Measurements from ENCODE around the gene KLRF1.

The KLRF1 gene

DNA sequence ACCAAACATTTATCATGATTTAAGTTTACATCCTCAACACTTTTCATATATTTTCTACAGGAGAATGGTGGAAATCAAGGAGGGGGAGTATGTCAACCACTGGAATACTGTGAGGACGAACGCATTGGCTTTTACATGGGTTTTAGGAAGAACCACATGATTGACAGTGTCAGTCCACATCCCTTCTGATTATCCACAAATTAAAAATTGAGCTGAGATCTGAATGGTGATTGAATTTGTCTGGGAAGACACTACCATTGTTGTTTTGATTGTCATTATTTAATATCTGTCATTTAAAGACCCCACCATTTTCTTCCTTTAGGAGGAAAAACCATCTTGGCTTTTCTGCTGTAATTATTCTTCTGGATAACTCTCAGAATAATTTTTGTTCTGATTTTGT, 31.3 kb upstream of the KLRF1 start:
- TF ChIP-seq GATA1 (IDR thresholded peaks at IDR 0.05; ENCODE audit: low read depth, low read length) (no peak), POLR2A (IDR thresholded peaks at IDR 0.05; ENCODE audit: low read length) (no peak)
- no peak for DNase-seq

DNA sequence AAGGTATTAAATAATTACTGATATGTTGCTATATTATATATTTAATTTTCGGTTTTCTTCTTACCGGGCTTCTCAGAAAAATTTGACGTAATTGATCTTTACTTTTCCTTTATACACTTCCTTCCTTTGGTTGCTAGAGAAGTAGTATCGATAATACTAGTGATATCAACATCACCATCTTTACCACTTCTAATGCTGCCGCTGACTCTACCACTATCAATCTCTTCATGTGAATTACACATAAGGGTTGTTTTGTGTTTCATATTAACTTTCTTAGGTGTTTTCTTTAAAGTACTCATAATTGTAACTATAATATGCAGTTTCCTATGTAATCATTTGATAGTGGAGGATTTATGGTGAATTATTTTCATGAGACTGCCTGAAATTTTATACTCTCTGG, 30.9 kb upstream of the KLRF1 start:
- DNase-seq: no peak
- no peak for TF ChIP-seq GATA1 (IDR thresholded peaks at IDR 0.05; ENCODE audit: low read depth, low read length)
- no peak for TF ChIP-seq POLR2A (IDR thresholded peaks at IDR 0.05; ENCODE audit: low read length)

DNA sequence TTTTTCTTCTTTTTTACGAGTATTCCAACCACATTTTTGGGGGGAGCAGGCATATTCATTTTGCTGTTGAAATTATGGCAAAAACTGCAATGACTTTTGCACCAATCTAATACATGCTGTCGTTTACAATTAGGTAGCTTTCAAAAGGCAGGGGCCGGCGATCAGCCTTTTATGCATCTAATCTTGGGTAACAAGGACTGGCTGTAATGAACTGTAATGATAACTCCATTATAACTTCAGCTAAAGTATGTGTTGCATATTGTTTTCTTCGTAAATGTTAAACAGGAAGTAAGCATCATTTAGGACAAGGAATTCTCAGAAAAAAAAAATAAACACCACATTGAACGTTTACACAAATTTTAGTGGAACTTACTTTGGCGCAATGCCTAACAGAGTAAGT, 30.3 kb upstream of the KLRF1 start:
- no peak for DNase-seq
- TF ChIP-seq GATA1 (IDR thresholded peaks at IDR 0.05; ENCODE audit: low read depth, low read length) (no peak), POLR2A (IDR thresholded peaks at IDR 0.05; ENCODE audit: low read length) (no peak)

DNA sequence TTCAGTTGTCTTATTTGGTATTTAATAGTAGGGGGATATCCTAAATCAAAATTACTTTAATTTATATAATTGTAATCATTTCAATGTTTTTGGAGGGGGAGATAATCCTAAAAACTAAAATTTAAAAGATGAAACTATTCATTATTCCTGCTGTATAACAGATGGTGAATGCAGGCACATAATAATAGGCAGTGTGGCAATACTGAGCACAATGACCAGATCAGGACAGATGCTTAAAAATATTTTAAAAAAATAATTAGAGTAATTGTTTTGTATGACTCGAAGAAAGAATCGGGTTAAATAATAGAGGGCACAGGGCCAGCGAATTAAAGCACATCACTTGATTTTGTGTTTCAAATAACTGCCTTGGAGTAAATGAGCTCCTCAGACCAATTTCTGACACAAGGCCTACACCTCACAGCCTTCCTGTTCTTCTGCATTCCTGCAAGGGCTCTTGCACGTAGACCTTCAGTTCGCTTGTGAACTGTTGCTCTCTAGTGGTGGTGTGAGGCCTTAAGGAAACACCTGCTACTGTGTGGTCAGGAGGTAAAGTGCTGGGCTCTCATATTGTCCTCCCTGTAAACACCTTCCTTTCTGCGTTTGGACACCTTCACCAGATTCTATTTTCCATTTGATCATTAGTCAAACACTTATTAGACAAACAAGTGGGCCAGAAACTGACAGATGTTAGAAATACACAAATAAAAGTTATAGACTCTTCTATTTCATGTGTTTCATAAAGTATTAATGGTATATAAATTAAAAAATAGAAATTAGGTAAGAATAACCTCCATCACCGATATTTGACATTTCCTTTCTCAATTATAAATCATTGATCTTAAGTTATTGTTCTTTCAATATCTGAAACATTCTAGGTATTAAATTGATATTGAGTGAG, 29.3 kb upstream of the KLRF1 start:
- DNase-seq: peak; percentile 64 to 67
- TF ChIP-seq GATA1 (IDR thresholded peaks at IDR 0.05; ENCODE audit: low read depth, low read length): no peak
- TF ChIP-seq POLR2A (IDR thresholded peaks at IDR 0.05; ENCODE audit: low read length): no peak

DNA sequence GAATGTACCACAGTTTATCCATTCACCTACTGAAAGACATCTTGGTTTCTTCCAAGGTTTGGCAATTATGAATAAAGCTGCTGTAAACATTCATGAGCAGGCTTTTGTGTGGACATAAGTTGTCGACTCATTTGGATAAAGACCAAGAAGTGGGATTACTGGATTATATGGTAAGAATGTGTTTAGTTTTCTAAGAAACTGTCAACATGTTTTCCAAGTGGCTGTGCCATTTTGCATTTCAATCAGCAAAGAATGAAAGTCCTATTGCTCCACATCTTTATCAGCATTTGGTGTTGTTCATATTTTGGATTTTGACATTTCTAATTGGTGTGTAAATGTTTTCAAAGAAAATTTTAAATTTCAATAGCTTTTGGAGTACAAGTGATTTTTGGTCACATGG, 27.3 kb upstream of the KLRF1 start:
- TF ChIP-seq GATA1 (IDR thresholded peaks at IDR 0.05; ENCODE audit: low read depth, low read length): no peak
- TF ChIP-seq POLR2A (IDR thresholded peaks at IDR 0.05; ENCODE audit: low read length): no peak
- DNase-seq: no peak

DNA sequence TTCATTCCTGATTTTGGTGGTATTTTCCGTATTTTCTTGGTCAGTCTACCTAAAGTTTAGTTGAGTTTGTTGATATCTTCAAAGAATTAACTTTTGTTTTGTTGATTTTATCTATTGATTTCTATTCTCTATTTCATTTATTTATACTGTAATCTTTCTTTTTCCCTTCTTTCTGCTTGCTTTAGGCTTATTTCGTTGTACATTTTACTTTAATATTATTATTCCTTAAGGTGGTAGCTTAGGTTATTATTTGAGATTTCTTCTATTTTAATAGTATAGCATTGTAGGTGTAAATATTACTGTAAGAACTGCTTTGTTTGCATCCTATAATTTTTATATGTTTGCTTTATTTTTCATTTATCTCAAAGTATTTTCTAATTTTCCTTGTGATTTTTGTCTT, 21.4 kb upstream of the KLRF1 start:
- TF ChIP-seq GATA1 (IDR thresholded peaks at IDR 0.05; ENCODE audit: low read depth, low read length) (no peak), POLR2A (IDR thresholded peaks at IDR 0.05; ENCODE audit: low read length) (no peak)
- no peak for DNase-seq

DNA sequence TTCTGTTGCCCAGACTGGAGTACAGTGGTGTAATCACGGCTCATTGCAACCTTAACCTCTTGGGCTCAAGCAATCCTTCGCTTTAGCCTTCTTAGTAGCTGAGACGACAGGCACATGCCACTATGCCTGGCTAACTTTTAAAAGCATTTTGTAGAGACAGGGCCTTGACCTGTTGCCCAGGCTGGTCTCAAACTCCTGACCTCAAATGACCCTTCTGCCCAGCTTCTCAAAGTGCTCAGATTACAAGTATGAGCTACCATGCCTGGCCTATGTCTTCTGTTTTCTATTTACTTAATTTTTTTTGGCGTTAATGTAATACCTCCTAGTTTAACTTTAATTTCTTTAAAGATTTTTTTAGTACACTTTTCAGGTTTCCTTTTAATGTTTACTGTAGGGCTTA, 20.6 kb upstream of the KLRF1 start:
- TF ChIP-seq GATA1 (IDR thresholded peaks at IDR 0.05; ENCODE audit: low read depth, low read length) (no peak), POLR2A (IDR thresholded peaks at IDR 0.05; ENCODE audit: low read length) (no peak)
- DNase-seq: no peak

DNA sequence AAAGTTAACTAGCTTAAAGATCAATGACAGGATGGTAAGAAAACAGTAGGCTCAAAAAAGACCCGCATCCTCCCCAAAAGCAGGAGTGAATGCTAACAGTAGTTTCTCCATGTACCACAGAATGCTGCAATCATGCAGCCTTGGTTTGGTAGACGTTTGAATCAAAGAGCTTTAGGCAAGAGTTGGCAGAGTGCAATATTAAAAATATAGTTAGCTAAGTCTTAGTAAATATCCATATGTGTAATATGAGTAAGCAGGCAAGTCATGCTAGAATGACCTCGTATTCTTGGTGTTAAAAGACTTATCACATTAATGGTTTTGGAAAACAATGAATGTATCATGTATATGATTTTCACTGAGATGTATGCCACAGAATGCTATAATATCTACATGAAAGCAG, 18.8 kb upstream of the KLRF1 start:
- DNase-seq: no peak
- TF ChIP-seq GATA1 (IDR thresholded peaks at IDR 0.05; ENCODE audit: low read depth, low read length): no peak

DNA sequence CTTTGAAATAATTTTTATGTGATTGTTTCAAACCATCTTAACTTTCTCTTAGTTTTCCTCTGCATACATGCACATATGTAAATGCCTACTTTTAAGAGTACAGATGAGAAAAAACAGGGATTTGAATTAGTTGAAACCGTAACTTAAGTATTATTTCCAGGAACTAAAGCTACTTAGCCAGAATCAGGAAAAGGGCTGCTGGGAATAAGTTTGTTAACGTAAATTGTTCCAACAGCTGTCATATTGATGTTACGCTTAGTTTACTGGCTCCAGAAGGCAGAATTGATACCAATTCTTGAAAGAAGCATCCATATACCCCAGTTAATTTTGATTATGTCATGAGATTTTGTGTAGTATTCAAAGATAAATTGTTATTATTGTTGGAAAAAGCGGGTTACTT, 17.9 kb upstream of the KLRF1 start:
- no peak for TF ChIP-seq GATA1 (IDR thresholded peaks at IDR 0.05; ENCODE audit: low read depth, low read length)
- TF ChIP-seq POLR2A (IDR thresholded peaks at IDR 0.05; ENCODE audit: low read length): no peak
- no peak for DNase-seq

DNA sequence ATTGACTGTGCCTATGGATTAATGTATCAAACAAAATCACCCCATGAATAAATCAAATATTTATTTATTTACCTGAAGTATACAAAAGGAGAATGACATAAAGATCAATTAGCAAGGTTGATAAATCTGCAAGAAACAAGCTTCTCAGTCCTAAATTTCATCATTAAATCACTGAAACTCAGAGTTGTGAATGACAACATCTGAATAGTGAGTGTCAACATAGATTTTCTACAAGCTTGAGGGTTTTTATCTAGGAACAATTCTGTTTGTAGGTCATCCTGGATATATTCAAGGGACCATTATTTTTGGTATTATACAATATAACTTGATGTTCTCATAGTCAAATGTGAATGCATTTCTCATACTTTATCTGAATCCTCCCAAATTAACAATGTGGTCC, 17.4 kb upstream of the KLRF1 start:
- TF ChIP-seq POLR2A (IDR thresholded peaks at IDR 0.05; ENCODE audit: low read length) (no peak), GATA1 (IDR thresholded peaks at IDR 0.05; ENCODE audit: low read depth, low read length) (no peak)
- no peak for DNase-seq

DNA sequence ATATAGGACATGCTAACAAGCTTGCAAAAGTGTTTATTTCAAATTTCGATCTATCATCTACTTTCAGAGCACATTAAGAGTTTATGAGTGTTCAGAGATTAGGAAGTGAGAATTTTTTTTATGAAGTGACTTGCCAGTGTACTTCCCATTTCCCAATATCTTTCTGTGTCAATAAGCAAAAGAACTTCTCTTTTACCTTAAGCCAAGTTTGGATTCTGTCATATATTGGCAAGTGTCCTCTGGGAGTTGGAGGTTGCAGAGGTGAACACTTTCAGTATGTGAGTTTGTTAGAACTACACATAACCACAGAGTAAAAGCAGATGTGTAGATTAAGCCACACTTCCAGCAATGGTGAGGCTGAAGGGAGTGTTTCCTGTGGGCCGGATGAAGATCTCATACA, 16.6 kb upstream of the KLRF1 start:
- no peak for DNase-seq
- TF ChIP-seq GATA1 (IDR thresholded peaks at IDR 0.05; ENCODE audit: low read depth, low read length): no peak
- TF ChIP-seq POLR2A (IDR thresholded peaks at IDR 0.05; ENCODE audit: low read length): no peak

DNA sequence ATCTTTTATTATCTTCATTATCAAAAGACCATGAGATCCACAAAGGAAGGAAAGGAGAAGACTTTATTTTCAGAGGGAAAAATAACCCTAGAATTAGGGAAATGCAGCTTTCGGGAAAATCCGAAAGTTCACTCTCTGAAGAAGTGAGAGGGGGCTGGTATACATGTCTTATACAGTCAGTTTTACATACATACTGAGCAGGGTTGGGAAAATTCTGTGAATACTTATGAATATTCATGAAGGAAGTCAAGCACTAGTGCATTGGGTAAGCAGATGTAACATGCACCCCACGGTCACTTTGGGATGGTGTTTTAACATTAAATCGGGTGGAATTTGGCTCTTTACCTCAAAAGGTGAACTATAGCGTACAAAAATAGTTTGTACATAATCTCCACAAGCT, 15.7 kb upstream of the KLRF1 start:
- DNase-seq: no peak
- TF ChIP-seq GATA1 (IDR thresholded peaks at IDR 0.05; ENCODE audit: low read depth, low read length) (no peak), POLR2A (IDR thresholded peaks at IDR 0.05; ENCODE audit: low read length) (no peak)

DNA sequence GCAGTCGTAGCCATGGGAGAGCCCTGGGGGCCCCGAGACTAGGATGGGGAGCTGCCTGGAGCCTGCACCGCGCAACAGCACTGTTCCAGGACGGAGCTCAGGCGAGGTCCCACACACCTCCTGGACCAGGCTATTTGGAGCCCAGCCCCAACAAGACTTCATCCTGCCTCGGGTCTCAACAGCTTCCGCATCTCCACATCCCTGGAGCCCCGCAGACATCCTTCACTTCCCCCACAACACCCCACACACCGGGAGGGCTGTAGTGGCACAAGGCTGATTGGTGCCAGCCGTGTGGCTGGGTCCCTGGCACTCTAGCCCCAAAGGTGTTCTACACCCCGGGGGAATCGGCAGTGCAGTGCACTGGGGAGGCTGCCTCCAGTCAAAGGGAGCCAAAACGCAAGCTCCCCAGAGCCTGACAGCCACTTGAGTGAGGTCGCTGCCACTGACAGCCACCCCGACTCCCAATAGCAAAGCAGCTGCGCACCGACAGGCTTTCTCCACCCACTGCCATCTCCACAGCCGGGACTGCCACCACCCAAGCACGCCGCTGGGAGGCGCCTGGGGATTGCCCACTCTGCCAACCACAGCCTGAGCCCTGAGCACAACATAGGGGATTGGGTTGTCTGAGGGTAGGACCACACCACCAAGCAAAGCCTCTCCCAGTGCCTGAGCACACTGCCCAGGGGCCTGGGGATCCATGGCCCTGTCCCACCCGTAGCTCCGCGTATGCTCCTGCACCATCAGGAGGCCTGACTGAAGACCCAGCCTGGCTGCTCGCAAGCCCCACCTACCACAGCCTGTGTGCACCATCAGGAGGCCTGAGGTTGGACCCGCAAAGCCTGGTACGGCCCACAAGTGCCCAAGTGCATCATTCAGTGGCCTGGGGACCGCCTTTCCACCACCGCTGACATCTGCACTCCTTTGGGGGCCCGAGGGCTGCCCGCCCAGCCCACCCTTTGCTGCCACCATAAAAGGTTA, 13.2 kb upstream of the KLRF1 start:
- peak; percentile 44 to 57 for DNase-seq
- TF ChIP-seq GATA1 (IDR thresholded peaks at IDR 0.05; ENCODE audit: low read depth, low read length) (no peak), POLR2A (IDR thresholded peaks at IDR 0.05; ENCODE audit: low read length) (no peak)

DNA sequence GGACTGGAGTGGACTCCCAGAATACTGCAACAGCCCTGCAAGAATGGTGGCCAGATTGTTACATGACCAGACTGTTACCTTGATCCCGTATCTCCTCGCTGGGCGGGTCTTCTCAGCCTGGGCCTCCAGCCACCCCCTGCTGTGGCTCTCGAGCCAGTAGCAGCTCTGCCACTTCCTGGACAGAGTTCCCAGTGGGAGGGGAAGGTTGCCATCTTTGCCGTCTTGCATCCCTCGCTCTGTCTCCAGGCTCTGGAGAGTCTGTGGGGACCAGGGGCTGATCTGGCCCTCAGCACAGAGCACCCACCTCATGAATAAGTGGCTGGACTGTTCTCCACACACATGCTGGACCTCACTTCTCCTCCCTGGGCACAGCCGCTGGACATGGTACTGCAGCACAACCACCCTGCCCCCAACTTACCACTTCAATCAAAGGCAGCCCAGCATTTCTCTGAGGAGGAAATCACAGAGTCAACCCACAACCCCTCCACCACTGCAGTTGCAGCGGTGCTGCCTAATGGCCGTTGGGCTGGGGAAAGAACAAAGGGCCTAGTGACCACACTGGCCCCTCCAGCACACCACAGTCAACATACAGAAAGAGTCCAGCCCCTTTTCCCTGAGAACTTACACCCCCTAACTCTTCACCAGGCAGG, 6.9 kb upstream of the KLRF1 start:
- no peak for TF ChIP-seq POLR2A (IDR thresholded peaks at IDR 0.05; ENCODE audit: low read length)
- TF ChIP-seq GATA1 (IDR thresholded peaks at IDR 0.05; ENCODE audit: low read depth, low read length): no peak
- no peak for DNase-seq

Measured in erythroblast (primary cell).